Astrocyte (in vitro differentiated cells and primary cell): ENCODE results near the gene HBM. TPM values are rescaled to one million over a fixed set of nuclear protein-coding genes. Genes with fewer than 3 reads are reported as not detected.

Experiments used
- DNase-seq: peaks from one replicate; pipeline ENCODE4 v3.0.0-alpha.2; 2010; ENCODE audit warnings: low read depth
- FAIRE-seq: peaks from 2 replicates; lab custom pipeline; 2011; peaks lifted over from hg19 to GRCh38; lab: Jason Lieb, UNC
- H2AFZ ChIP-seq: 2 replicates; pipeline ENCODE4 v1.6.0; 2012; ENCODE audit warnings: low read depth, low read length, inconsistent platforms
- H3K27ac ChIP-seq: 2 replicates; pipeline ENCODE4 v1.5.1; 2011; ENCODE audit warnings: low read depth, low read length, inconsistent platforms
- H3K27me3 ChIP-seq: 2 replicates; pipeline ENCODE4 v1.6.0; 2011; ENCODE audit warnings: low read length, inconsistent platforms; ENCODE audit not compliant: insufficient read depth
- H3K36me3 ChIP-seq: 2 replicates; pipeline ENCODE4 v1.5.1; 2011; ENCODE audit warnings: low read length, inconsistent platforms; ENCODE audit not compliant: insufficient read depth
- H3K4me1 ChIP-seq: 2 replicates; pipeline ENCODE4 v1.5.1; 2011; ENCODE audit warnings: low read length, inconsistent platforms; ENCODE audit not compliant: insufficient read depth
- H3K4me2 ChIP-seq: 2 replicates; pipeline ENCODE4 v1.6.0; 2012; ENCODE audit warnings: low read length, inconsistent platforms
- H3K4me3 ChIP-seq: 2 replicates; pipeline ENCODE4 v1.5.1; 2011; ENCODE audit warnings: low read depth, mild to moderate bottlenecking, low read length, inconsistent platforms; ENCODE audit not compliant: insufficient read depth
- H3K79me2 ChIP-seq: 2 replicates; pipeline ENCODE4 v1.6.0; 2012; ENCODE audit warnings: mild to moderate bottlenecking, low read length, inconsistent platforms; ENCODE audit not compliant: insufficient read depth
- H3K9ac ChIP-seq: 2 replicates; pipeline ENCODE4 v1.6.0; 2012; ENCODE audit warnings: mild to moderate bottlenecking, low read length, inconsistent platforms
- H3K9me3 ChIP-seq: 2 replicates; pipeline ENCODE4 v1.5.1; 2012; ENCODE audit warnings: low read depth, mild to moderate bottlenecking, low read length, inconsistent platforms; ENCODE audit not compliant: insufficient read depth
- H4K20me1 ChIP-seq: 2 replicates; pipeline ENCODE4 v1.6.0; 2012; ENCODE audit warnings: low read length, inconsistent platforms; ENCODE audit not compliant: insufficient read depth
- H3K27ac Mint-ChIP-seq: one replicate; pipeline ENCODE4 v1.8.0; 2021; ENCODE audit warnings: mild to moderate bottlenecking, mixed read lengths; ENCODE audit not compliant: unreplicated experiment
- H3K27me3 Mint-ChIP-seq: one replicate; pipeline ENCODE4 v1.8.0; 2021; ENCODE audit warnings: low read depth, mixed read lengths; ENCODE audit not compliant: unreplicated experiment
- H3K36me3 Mint-ChIP-seq: one replicate; pipeline ENCODE4 v1.8.0; 2021; ENCODE audit warnings: low read depth, mixed read lengths; ENCODE audit not compliant: unreplicated experiment
- H3K4me1 Mint-ChIP-seq: one replicate; pipeline ENCODE4 v1.8.0; 2021; ENCODE audit warnings: low read depth, mixed read lengths; ENCODE audit not compliant: unreplicated experiment
- H3K4me3 Mint-ChIP-seq: one replicate; pipeline ENCODE4 v1.8.0; 2021; ENCODE audit warnings: mild to moderate bottlenecking, moderate library complexity, mixed read lengths; ENCODE audit not compliant: unreplicated experiment
- H3K9me3 Mint-ChIP-seq: one replicate; pipeline ENCODE4 v1.8.0; 2021; ENCODE audit warnings: mild to moderate bottlenecking, mixed read lengths; ENCODE audit not compliant: unreplicated experiment
- EZH2 ChIP-seq: IDR thresholded peaks from 2 replicates; pipeline ENCODE4 v1.6.1; 2012; ENCODE audit warnings: mild to moderate bottlenecking, low read length, inconsistent platforms; ENCODE audit not compliant: insufficient read depth
- total RNA-seq: library from RNA; stranded (reverse); gene quantifications from 2 replicates; pipeline ENCODE4 v1.2.1, GENCODE V29; 2021
- TF ChIP-seq, protein P1 (sequence below): IDR thresholded peaks from 2 replicates; pipeline ENCODE4 v1.5.1; 2011; ENCODE audit warnings: low read depth, mild to moderate bottlenecking, inconsistent platforms, low read length, moderate library complexity; ENCODE audit not compliant: insufficient read depth

HBM gene
- total RNA-seq, 1 donor from 2014 or later, result not detected

- Histone ChIP-seq H3K4me2 (peak overlapping the region; percentile 88), H3K27me3 (peaks cover 19% of the 10 kb centered on the region), H3K4me1 (peaks cover 7% of the 10 kb centered on the region), H3K9ac (no peak overlapping the region), H2AFZ (peak overlapping the region; percentile 7), H3K4me3 (peak overlapping the region; percentile 52), H3K27ac (no peak overlapping the region), H3K36me3 (no peaks in the 10 kb centered on the region), H3K9me3 (no peaks in the 10 kb centered on the region), H4K20me1 (no peaks in the 10 kb centered on the region), H3K79me2 (no peaks in the 10 kb centered on the region)
- Mint-ChIP-seq H3K27me3 (peaks cover 44% of the 10 kb centered on the region), H3K4me3 (peak overlapping the region; percentile 85), H3K36me3 (peaks cover 3% of the 10 kb centered on the region), H3K9me3 (peaks cover 2% of the 10 kb centered on the region), H3K4me1 (peaks cover 4% of the 10 kb centered on the region), H3K27ac (peak overlapping the region; percentile 50)
- TF ChIP-seq, protein P1, sequence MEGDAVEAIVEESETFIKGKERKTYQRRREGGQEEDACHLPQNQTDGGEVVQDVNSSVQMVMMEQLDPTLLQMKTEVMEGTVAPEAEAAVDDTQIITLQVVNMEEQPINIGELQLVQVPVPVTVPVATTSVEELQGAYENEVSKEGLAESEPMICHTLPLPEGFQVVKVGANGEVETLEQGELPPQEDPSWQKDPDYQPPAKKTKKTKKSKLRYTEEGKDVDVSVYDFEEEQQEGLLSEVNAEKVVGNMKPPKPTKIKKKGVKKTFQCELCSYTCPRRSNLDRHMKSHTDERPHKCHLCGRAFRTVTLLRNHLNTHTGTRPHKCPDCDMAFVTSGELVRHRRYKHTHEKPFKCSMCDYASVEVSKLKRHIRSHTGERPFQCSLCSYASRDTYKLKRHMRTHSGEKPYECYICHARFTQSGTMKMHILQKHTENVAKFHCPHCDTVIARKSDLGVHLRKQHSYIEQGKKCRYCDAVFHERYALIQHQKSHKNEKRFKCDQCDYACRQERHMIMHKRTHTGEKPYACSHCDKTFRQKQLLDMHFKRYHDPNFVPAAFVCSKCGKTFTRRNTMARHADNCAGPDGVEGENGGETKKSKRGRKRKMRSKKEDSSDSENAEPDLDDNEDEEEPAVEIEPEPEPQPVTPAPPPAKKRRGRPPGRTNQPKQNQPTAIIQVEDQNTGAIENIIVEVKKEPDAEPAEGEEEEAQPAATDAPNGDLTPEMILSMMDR, result no peak
- peak; percentile 62 for TF ChIP-seq EZH2
- DNase-seq (peak; percentile 29), FAIRE-seq (no peak)
Measured at GRCh38 chr16:154217-155030, 11.4 kb upstream of the HBM start.

DNA sequence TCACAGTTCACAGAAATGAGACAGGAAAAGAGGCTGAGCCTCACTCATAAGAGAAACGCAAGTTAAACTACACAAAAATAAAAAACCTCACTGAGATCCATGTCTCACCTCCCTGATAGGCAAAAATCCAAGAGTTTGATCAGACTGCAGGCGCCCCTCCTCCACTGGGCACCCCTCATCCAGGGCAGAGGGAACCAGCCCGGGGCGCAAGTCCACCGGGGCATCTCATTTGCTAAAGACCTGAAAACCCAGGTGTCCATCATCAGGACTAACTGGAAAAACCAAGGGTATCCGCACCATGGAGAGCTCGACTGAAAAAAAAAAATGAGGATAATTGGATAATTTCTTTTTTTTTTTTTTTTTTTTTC, 10.8 kb upstream of the HBM start:
- Histone ChIP-seq H3K36me3 (no peaks in the 10 kb centered on the region), H3K27ac (no peak overlapping the region), H3K4me1 (peaks cover 7% of the 10 kb centered on the region), H3K4me2 (peak overlapping the region; percentile 88), H3K27me3 (peaks cover 21% of the 10 kb centered on the region), H4K20me1 (no peaks in the 10 kb centered on the region), H3K9me3 (no peaks in the 10 kb centered on the region), H2AFZ (peak overlapping the region; percentile 7), H3K79me2 (no peaks in the 10 kb centered on the region), H3K4me3 (no peak overlapping the region), H3K9ac (no peak overlapping the region)
- H3K4me3 Mint-ChIP-seq, result peak overlapping the region; percentile 85
- TF ChIP-seq EZH2, result no peak
- TF ChIP-seq, protein P1, result no peak
- FAIRE-seq (no peak), DNase-seq (no peak)
- peak overlapping the region; percentile 50 for H3K27ac Mint-ChIP-seq
- peaks cover 3% of the 10 kb centered on the region for H3K36me3 Mint-ChIP-seq
- peaks cover 3% of the 10 kb centered on the region for H3K4me1 Mint-ChIP-seq
- H3K27me3 Mint-ChIP-seq, result peaks cover 47% of the 10 kb centered on the region
- peaks cover 4% of the 10 kb centered on the region for H3K9me3 Mint-ChIP-seq
